Stomach (tissue), 4 donors: ENCODE data around the gene RRAS2.

Source experiments
- CTCF ChIP-seq, 7 experiments: fragments of 450-650 bp in 4 of 7; fragments of 200-600 bp in 3 of 7; sonication (generic) in 3 of 7; IDR thresholded peaks; one replicate each; pipeline ENCODE4 v1.5.1; 2016 to 2019; ENCODE audit warnings: antibody characterized with exemption in 7 of 7, control low read depth in 2 of 7, mild to moderate bottlenecking in 1 of 7
- POLR2A ChIP-seq, 4 donors: fragments of 450-650 bp; IDR thresholded peaks; one replicate each; pipeline ENCODE4 v1.6.1; 2016; ENCODE audit warnings: antibody characterized with exemption in 4 of 4, control low read depth in 2 of 4, mild to moderate bottlenecking in 1 of 4, moderate library complexity in 1 of 4

DNA sequence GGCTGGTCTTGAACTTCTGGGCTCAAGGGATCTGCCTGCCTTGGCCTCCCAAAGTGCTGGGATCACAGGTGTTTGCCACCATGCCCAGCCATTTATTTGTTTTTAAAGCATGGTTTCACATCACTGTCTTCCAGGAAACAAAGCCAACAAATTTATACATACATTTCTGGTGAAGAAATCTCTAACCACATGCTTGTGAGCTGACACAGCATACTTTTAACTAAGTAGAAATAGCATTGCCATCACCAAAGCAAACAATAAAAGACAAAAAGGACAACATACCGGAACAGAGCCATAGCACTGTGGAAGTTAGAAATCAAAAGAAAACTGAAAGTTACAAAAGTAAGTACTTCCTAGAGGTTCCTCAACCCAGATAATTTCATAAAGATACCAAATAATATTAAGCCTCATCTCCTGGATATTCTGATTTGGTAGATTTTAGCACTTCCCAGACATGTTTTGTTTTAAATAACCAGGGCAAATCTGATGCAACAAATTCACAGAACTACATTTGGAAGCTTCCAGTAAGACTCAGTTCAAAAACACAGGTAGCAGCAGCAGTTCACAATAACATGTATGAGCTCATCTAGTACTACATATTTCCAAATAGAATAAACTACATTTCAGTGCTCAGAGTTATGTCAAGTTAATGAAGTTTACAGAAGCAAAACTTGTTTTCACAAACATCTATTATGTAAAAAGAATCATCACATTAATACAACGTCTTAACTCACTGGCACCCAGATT, 70.6 kb downstream of the RRAS2 start:
- TF ChIP-seq POLR2A (IDR thresholded peaks at IDR 0.05) (no peak), CTCF (IDR thresholded peaks at IDR 0.05) (no peak)
